GM19035 (cell line): Measurements from ENCODE around the gene NXNL2.
A peak's percentile ranks its signal among the peaks of the same experiment; 100 is the strongest.

ENCODE experiments used
- ATAC-seq: cut with Tn5 transposase; IDR thresholded peaks from one replicate; pipeline ENCODE4 v1.9.1; 2021; ENCODE audit not compliant: unreplicated experiment

NXNL2 gene

DNA sequence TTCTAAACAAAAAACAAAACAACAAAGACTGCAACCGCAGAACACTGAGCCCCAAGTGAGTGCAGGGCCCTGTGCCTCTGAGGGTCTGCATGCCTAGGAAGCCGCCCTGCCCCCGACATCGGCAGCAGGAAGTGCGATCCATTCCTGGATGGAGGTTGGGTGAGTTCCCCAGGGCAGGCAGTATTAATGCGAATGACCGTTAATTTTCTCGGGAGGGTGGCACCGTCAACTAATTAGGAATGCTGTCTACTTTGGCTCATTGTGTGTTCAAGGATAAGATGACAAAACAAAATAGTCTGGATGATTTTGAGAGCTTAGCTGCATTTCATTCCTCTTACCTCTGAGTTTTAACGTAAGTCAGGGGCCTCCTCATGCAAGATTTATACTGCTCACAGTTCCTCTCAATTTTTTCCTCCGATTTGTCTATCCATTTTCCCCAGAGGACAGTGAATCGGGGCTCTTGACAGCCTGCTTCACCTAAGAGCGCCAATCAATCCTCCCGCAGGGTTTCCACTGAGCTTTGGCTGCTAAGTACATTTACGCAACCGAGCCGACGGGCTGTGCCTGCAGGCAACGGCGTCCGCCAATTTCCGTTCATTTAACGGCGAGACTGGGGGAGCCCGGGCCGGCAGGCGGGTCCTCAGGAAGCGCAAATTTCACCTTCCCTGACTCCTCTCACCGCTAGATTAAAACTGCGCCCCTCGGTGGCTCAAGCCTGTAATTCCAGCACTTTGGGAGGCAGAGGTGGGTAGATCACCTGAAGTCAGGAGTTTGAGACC, 2.9 kb upstream of the NXNL2 start:
- no peak for ATAC-seq

DNA sequence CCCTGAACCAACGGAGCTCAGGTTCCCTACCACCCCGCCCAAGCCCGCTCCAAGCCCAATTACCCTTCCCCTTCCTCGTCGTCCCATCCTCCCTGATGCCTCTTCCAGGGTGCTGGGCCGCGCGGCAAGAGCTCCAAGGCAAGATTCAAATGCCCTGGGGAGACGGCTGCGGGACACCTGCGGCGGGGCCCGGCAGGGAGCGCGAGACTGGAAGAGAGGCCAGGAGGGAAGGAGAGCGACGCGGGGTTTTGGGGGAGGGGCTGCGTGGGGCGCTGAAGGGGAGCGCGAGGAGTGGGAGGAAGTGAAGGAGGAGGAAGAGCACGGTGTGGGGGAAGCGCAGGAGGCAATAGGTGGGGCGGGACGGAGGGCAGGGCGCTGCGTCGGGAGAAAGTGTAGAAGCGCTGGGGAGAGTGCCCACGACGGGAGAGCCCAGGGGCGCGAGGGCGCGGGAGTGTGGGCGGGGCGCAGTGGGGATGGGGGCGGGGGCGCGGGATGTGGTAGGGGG, 975 bp upstream of the NXNL2 start:
- no peak for ATAC-seq

DNA sequence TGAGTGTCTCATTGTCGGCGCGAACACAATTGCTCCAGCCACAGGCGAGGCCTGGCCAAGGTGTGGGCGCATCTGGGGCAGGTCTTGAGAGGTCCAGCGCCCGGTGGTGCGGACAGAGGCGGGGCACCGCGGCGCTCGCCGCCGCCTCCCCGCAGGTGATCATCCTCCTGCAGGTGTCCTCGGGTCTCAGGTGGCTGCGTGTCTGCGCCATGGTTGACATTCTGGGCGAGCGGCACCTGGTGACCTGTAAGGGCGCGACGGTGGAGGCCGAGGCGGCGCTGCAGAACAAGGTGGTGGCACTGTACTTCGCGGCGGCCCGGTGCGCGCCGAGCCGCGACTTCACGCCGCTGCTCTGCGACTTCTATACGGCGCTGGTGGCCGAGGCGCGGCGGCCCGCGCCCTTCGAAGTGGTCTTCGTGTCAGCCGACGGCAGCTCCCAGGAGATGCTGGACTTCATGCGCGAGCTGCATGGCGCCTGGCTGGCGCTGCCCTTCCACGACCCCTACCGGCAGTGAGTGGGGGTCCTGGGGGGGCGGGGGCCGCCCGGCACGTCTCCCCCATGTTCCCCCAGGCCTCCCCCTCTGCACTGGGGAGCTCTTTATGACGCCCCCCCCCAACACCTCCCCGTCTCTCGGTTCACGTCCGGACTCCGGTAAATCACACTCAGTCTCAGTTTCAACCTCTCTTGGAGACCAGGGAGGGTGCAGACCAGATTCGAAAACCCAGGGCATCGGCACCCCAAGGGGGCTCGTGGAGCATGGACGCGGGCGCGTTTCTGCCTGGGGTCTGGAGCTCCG, 446 bp downstream of the NXNL2 start:
- ATAC-seq = no peak

DNA sequence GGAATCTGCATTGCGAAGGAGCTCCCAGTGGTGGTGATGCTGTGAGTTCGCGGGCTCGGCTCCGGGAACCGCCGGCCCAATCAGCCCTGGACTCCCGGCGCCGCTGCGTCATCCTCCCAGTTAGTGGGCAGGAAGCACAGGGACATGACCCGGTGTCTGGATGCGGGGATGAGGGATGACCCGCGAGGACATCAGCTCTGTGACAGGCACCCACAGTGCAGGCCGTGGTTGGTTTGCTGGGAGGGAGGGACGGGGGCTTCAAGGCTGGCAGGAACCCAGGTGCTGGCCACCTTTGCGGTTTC, 996 bp downstream of the NXNL2 start:
- ATAC-seq = no peak

DNA sequence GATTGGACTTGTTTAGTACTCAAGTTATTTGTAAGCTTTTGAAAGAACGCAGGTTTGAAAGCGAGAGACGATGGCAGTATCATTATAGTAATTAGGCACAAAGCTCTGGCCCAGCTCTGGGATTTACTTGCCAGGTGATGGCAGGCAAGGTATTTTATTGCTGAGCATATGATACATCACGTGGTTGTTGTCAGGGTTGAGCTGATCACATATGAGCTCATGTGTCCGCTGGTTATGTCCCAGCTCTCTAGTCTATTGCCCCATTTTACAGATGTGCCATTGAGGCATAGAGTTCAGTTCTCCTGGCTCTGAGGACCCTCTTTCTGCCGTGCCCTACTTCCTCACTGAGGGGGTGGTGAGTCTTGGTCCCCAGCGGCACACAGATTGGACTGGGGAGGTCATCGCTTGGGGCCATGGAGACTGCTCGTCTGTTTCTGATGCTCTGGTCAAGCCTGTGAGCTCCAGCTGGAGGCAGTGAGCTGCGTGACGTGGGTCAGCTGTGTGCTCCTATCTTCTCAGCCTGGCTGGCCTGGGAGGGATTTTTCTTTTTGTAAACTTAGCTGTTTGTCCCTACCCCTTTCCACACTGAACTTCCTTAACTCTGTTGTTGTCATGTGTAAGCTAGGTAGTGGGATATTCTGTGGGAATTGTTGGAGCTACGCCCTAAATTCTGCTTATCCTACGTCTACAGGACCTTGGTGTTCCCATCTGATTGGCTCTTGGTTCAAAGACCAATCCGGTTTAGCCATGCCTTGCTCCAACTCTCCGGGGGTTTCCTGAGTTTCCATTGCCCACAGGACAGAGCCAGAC, 2.2 kb downstream of the NXNL2 start:
- ATAC-seq = no peak

DNA sequence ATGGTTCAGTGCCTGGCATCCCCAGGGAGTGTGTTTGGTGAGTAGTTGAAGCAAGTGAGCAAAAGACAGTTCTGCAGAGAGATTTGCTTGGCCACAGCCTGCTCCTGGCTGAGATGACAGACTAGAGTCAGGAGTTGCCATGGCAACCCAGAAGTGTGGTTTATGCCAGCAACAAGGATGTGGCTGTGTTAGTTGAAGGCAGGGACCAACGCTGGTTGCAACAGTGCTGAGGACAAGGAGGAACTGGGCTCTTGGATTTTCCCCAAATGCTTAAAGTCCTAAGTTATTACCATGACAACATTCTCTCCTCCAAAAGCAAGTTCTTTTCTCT, 2.7 kb downstream of the NXNL2 start:
- no peak for ATAC-seq

DNA sequence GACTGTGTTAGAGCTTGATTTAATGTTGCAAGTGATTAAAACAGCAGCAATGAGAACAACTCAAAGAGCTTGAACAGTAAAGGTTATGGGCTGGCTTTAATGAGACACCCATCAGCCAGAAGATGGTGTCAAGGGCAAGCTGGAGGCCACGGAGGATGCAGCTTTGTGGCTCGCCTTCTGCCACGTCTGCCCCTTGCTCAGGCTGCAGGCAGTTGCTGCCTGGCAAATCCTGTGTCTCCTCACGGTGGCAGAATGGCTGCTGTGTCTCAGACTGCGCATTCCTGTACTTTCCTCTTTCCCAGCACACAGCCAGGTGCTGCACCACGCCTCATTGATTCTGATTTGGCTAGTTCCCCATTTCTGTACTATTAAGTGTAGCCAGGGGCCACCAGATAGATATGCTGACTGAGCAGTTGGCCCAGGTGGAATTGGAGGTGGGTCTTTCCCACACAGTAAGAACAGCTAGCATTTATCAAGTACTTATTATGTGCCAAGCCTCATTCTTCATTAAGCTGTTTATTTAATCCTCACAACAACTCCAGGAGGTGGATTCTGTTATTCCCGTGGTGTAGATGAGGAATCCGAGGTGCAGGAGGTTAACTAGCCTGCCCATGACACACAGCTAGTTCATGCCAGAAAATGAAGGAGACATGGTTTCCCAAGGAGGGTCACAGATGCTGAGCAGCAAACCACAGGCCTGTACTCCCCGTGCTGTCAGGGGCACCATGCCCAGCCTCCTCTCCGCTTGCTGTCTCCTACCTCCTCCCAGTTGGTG, 3.5 kb downstream of the NXNL2 start:
- ATAC-seq = no peak

DNA sequence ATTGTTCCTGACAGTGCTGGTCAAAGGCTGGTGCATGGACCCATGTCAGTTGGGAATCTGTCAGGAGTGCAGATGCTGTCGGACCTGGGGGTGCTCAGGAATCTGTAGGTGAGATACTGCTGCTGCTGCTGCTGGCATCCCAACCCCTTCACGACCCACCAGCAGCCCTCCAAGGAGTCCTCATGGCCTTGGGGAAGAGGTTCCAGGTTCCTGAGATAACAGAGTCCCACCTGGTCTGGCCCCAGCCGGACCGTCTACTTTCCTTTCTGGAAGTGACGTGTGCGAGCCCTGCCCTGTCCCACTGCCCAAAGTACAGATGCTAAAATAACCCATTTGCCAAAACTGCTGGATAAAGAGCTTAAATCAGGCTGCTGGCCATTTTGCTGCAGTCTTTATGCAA, 4.3 kb downstream of the NXNL2 start:
- ATAC-seq = no peak

DNA sequence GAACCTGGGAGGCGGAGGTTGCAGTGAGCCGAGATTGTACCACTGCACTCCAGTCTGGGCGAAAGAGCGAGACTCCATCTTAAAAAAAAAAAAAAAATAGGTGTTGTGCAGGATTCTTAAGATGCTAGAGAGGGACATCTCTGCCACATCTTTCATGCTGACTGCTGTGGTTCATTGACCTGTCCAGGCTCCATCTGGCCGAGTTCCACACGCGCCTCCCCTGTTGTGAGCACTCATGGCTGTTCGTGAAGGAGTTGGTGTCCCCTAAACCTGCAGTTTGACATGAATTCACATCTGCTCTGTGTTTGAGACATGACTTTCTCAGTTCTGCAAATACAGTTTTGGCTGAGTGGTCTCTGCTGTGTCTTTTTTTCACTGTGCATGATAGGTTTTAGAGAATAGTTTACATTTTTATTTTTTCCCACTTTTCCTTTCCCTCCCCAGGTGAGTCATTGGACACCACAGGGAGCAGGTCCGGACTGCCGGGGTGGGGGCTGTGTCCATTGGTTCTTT, 5.3 kb downstream of the NXNL2 start:
- no peak for ATAC-seq

DNA sequence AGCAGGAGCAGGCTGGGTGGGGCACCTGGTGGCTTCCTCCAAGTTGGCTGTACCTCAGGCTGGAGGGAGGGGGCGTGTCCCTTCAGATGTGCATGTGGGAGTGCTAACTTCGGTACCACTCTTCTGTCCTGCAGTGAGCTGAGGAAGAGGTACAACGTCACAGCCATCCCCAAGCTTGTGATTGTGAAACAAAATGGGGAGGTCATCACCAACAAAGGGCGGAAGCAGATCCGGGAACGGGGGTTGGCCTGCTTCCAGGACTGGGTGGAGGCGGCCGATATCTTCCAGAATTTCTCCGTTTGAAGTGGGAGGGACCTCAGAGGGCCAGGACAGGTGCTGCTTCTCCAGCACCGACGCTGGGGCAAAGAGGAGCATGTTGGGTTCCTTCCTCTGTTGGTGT, 9.3 kb downstream of the NXNL2 start:
- ATAC-seq = no peak

DNA sequence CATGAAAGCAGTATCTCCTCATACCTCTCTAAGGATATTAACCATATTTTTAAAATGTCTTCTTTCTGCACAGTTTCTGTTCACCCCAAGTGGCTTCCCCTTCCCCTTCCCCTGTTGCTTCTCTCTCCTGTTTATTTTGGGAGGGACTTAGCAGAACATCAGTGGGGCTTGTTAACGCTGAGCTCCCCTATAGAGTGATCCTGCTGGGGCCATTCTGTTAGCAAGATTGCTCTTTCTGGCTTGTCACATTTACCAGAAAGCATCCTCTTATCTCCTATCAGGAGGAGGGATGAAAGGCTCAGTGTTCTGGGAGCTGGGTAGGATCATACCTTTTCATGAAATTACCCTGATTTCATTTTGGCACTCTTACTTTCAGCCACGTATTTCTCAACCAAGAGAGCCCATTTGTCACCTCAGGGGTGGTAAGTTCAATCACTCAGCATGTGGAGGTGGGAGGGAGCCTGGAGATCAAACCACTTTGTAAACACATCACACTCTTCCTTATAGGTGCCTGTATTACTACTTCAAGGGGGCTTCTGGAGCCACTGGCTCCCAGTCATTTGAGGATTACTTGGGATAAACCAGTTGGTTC, 16.7 kb downstream of the NXNL2 start:
- ATAC-seq = no peak

DNA sequence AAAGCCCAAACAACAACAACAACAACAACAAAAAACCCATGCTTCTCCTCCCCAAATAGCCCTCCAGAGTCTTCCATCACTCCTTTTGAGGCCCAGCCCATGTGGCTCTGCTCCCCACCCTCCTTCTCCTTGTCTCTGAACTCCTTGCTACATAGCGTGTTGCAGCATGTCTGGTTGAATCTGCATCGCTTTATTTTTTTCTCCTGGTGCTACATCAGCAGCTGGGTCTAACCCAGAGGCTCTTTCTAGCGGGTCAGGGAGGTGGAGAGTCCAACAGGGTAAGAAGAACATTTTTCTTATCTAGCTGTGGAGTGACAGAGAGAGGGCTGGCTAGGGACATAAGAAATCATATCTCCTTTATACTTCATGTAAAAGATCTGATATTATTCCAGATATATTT, 18.4 kb downstream of the NXNL2 start:
- no peak for ATAC-seq

DNA sequence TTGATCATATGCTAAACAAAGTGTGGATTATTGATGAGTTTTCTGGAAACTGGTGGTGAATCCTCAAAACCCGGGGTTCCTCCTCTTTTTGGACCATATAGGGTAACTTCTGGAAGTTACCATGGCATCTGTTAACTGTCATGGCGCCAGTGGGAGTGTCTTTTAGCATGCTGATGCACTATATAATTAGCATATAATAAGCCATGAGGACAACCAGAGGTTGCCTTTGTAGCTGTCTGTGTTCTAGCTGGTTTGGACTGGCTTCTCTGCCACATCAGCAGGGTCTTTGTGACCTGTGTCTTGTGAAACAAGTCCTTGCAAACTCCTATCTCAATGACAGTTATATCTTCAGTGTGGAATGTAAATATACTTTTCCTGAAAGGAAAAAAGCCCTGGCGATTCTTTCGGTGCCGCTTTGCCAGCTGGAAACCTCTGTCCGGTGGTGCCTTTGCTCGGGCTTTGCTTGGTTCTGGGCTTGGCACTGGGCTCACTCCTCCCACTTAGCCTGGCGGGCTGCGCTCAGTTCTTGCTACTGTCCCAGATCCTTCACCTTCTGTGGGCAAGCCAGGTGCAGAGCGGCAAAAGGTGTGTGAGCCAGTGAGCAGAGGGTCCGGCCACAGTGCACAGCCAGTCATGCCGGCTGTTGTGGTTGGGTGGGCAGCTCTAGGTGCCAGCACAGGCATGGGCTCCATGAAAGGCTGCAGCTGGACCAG, 20.4 kb downstream of the NXNL2 start:
- ATAC-seq = no peak

DNA sequence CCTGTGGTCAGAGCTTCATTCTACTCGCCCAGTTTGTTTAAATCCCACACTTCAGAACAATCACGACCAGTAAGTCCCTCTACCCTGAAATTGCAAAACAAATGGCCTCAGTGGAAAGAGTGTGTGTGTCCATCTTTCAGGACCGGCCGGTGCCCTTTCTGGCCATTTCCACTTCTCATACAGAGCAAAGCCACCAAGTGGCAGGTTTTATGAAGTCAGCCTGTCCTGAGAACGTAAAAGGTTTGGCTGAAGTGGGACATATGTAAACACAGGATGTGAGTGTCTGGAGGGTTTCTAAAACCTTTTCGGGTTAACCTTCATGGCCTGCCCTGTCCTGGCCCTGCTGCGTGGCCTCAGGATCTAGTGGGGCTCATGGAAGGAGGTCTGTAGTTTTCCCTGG, 24.7 kb downstream of the NXNL2 start:
- ATAC-seq = no peak

DNA sequence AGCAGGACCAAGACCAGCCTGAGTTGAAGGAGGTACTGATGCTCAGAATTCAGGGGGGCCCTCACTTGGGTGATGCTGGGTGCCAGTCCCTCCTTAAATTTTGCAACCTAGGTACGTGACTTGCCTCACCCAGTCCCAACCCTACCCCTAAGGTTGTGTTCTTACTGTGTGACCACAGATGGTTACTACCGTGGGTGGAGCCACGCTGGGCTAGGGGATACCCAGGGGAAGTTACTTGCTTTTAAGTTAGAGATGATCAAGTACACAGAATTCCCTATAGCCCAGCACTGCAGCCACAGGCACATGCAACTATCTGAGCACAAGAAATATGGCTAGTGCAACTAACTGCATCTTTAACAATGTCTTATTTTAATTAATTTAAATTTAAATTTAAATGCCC, 32.9 kb downstream of the NXNL2 start:
- peak; percentile 72 for ATAC-seq

DNA sequence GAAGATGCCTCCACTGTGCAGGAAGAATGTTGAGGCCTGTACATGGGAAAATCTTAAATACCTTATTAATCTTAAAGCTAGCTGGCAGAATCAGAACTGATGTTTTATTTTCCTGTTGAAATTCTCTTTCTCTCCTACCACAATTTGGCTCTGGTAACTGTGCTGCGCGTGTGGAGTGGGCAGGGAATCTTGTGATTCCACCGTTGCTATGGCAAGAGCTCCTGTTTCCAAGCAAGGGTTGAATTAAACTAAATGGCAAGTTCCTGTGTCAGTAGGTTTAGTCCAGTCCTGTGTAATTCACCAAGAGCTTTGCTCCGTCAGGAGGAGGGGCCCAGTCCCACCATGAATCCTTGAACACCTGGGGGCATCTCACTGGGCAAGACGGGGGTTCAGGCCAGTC, 36.4 kb downstream of the NXNL2 start:
- ATAC-seq = no peak

DNA sequence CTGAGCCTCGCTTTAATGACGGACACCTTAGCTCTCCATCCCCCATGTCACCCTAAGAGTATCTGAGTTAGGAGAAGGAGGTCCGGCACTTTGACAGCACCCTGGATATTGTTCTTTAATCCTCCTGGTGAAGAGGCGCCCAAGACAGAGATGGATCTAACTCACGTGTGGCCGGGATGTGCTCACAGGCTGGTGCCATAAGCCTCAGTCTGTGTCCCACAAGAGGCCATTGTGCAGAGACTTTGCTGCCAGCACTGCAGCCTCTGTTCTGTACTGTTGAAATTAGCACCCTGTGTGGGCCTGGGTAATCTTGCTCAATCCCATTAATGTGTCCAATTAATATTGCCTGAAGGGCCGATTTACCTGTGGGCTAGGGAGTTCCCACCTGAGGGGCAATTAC, 37.7 kb downstream of the NXNL2 start:
- ATAC-seq = no peak

DNA sequence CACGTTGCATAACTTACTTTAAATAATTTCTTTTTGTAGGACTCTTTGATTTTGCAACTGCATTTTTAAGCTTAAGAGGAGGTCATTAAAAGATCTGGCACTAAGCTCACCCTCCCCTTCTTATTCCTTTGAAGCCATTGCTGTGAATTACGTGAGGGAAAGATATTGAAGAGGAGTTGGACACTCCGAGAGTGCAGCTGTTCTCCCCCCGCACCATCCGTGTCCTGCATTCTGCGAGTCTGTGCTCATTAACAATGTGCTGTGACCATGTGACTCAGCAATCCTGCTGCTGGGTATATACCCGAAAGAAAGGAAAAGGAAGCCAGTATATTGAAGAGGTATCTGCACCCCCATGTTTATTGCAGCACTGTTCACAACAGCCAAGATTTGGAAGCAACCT, 40.0 kb downstream of the NXNL2 start:
- no peak for ATAC-seq

DNA sequence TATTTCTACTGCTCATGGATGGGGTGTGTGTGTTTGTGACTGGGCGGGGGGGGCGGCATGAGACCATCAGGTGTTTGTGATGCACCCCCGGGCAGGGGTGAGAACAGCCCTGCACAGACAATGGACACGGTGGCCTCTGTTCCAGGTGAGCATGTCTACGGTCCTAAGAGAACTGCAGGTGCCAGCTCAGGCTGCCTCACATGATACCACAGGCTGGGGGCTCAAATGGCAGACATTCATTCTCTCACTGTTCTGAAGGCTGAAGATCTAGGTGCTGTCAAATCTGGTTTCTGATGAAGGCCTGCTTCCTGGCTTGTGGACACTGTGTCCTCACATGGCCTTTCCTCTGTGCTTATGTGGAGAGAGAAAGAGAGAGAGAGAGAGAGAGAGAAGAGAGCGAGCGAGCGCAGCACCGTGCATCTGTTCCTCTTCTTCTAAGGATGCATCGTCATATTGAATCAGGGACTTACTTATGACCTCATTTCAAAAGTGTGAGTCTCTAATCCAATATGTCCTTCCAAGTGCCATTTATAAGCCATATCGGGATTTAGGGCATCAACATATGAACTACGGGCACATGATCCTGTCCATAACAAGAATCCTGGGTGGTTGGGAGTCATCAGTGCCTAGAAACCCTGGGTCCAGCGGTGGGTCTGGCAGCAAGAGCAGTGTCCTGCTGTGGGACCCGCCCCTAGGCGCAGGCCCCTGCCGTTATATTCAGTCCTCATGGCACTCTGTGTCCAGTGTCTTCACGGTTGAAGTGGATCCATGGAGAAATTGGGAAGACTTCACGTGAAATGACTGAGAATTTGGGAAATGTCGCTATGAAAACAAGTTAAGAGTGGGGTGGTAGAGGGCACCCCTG, 42.5 kb downstream of the NXNL2 start:
- no peak for ATAC-seq
